HepG2 (cell line): ENCODE data around the gene NR1I2. TPM values are rescaled to one million over a fixed set of nuclear protein-coding genes. Genes with fewer than 3 reads are reported as not detected.

Experiments used
- ATAC-seq: fragments of 200-7000 bp; cut with Tn5 transposase; 3 replicates; pipeline ENCODE4 v1.9.1; 2020; ENCODE audit warnings: mild to moderate bottlenecking, moderate library complexity
- BruUV-seq: library from RNA; stranded (reverse); fragments of 400-500 nt; replicated peaks from 2 replicates; lab custom pipeline; 2021; lab: Mats Ljungman, UMichigan
- CTCF ChIA-PET: fragments of 300-600 bp; formaldehyde crosslinking; extraction: SDS; loops from one replicate; lab custom pipeline; 2021; ENCODE audit warnings: low total read pairs, inconsistent platforms, low intra/inter-chr PET ratio; lab: Yijun Ruan, JAX
- POLR2A ChIA-PET: fragments of 350-600 bp; sonication (Branson Sonifier 250); formaldehyde crosslinking; loops from one replicate; lab custom pipeline; 2020; ENCODE audit warnings: antibody characterized with exemption, inconsistent platforms; lab: Yijun Ruan, JAX
- DNase-seq: peaks from one replicate; pipeline ENCODE4 v3.0.0-alpha.2; 2015; ENCODE audit warnings: low spot score
- FAIRE-seq: peaks from 3 replicates; lab custom pipeline; 2011; peaks lifted over from hg19 to GRCh38; lab: Jason Lieb, UNC
- H2AFZ ChIP-seq: one replicate; pipeline ENCODE4 v1.6.1; 2011; ENCODE audit warnings: low read length, inconsistent platforms
- H3K27ac ChIP-seq: fragments of 300-600 bp; 3 replicates; pipeline ENCODE4 v1.8.0; 2011; ENCODE audit warnings: mixed run types, mild to moderate bottlenecking, mixed read lengths, low read length, inconsistent platforms; ENCODE audit not compliant: insufficient read depth; ENCODE audit errors: extremely low read length
- H3K27me3 ChIP-seq, 2 experiments: fragments of 200-600 bp in 1 of 2; 2 replicates in 1 of 2; 3 replicates in 1 of 2; pipeline versions ENCODE4 v1.6.0 to v1.8.0; 2011; ENCODE audit warnings: low read length in 2 of 2, mild to moderate bottlenecking in 2 of 2, moderate library complexity in 2 of 2, inconsistent platforms in 1 of 2; ENCODE audit not compliant: insufficient read depth in 2 of 2, control insufficient read depth in 1 of 2
- H3K36me3 ChIP-seq, 2 experiments: fragments of 200-600 bp in 1 of 2; replicated peaks in 1 of 2; 2 replicates in 1 of 2; 3 replicates in 1 of 2; pipeline versions ENCODE4 v1.5.1 to v1.8.0; 2011; ENCODE audit warnings: low read length in 2 of 2, inconsistent platforms in 1 of 2; ENCODE audit not compliant: insufficient read depth in 2 of 2, control insufficient read depth in 1 of 2
- H3K4me1 ChIP-seq: 2 replicates; pipeline ENCODE4 v1.5.1; 2012; ENCODE audit warnings: low read length, inconsistent platforms; ENCODE audit not compliant: insufficient read depth
- H3K4me2 ChIP-seq: 2 replicates; pipeline ENCODE4 v1.6.0; 2011; ENCODE audit warnings: low read depth, low read length, inconsistent platforms
- H3K4me3 ChIP-seq, 3 experiments: fragments of 200-600 bp in 1 of 3; sonication (generic), shearing (Covaris generic) in 1 of 3; replicated peaks in 1 of 3; 2 replicates each; pipeline ENCODE4 v1.5.1; 2011 to 2016; ENCODE audit warnings: low read length in 3 of 3, inconsistent platforms in 2 of 3, low read depth in 2 of 3, mild to moderate bottlenecking in 2 of 3, control low read depth in 1 of 3, mixed read lengths in 1 of 3; ENCODE audit not compliant: insufficient read depth in 1 of 3
- H3K79me2 ChIP-seq: one replicate; pipeline ENCODE4 v1.6.1; 2011; ENCODE audit warnings: low read length, inconsistent platforms; ENCODE audit not compliant: insufficient read depth
- H3K9ac ChIP-seq: 2 replicates; pipeline ENCODE4 v1.6.0; 2011; ENCODE audit warnings: mild to moderate bottlenecking, low read depth, low read length, inconsistent platforms; ENCODE audit not compliant: insufficient read depth
- H3K9me3 ChIP-seq: 2 replicates; pipeline ENCODE4 v1.5.1; 2012; ENCODE audit warnings: mild to moderate bottlenecking, low read length
- H4K20me1 ChIP-seq: 2 replicates; pipeline ENCODE4 v1.6.0; 2011; ENCODE audit warnings: inconsistent platforms, mild to moderate bottlenecking, low read length, moderate library complexity; ENCODE audit not compliant: insufficient read depth
- ATF7 ChIP-seq, 2 experiments: fragments of 450-650 bp in 1 of 2; sonication (generic) in 1 of 2; formaldehyde crosslinking in 1 of 2; IDR thresholded peaks; 2 replicates each; pipeline versions ENCODE4 v1.4.0 to v1.6.1; 2016 to 2020; ENCODE audit warnings: antibody characterized with exemption in 1 of 2, mild to moderate bottlenecking in 1 of 2, missing genetic modification reagents in 1 of 2
- ATM ChIP-seq: fragments of 450-650 bp; IDR thresholded peaks from 2 replicates; pipeline ENCODE4 v1.7.1; 2017; ENCODE audit warnings: mild to moderate bottlenecking, borderline replicate concordance
- CHD4 ChIP-seq: fragments of 200-600 bp; sonication (generic); IDR thresholded peaks from 2 replicates; pipeline ENCODE4 v1.7.0; 2017; ENCODE audit warnings: mild to moderate bottlenecking, low read length, borderline replicate concordance
- GABPA ChIP-seq, 2 experiments: IDR thresholded peaks; 2 replicates each; pipeline ENCODE4 v1.6.1; 2011 to 2016; ENCODE audit warnings: low read depth in 2 of 2, low read length in 1 of 2, missing biosample characterization in 1 of 2, missing genetic modification characterization in 1 of 2
- HHEX ChIP-seq: IDR thresholded peaks from 2 replicates; pipeline ENCODE4 v1.6.1; 2016; ENCODE audit warnings: control low read depth
- HNF4G ChIP-seq, 2 experiments: sonication (generic) in 1 of 2; formaldehyde crosslinking in 1 of 2; IDR thresholded peaks; 2 replicates each; pipeline versions ENCODE4 v1.4.0 to v1.6.1; 2011 to 2020; ENCODE audit warnings: borderline replicate concordance in 2 of 2, low read depth in 2 of 2, mild to moderate bottlenecking in 2 of 2, low read length in 1 of 2, missing genetic modification reagents in 1 of 2, moderate library complexity in 1 of 2
- ZNF17 ChIP-seq: sonication (generic); formaldehyde crosslinking; IDR thresholded peaks from 2 replicates; pipeline ENCODE4 v1.5.0; 2020; ENCODE audit warnings: mild to moderate bottlenecking, missing genetic modification reagents
- ZNF205 ChIP-seq: IDR thresholded peaks from 2 replicates; pipeline ENCODE4 v1.6.1; 2018; ENCODE audit warnings: missing biosample characterization, missing genetic modification reagents
- ZNF567 ChIP-seq: sonication (generic); formaldehyde crosslinking; IDR thresholded peaks from 2 replicates; pipeline ENCODE4 v1.8.1; 2023; ENCODE audit warnings: mild to moderate bottlenecking, missing genetic modification reagents, borderline replicate concordance
- ZNF644 ChIP-seq: IDR thresholded peaks from 2 replicates; pipeline ENCODE4 v1.6.1; 2016; ENCODE audit warnings: low read depth
- WGBS: methylation state at CpG from one replicate; pipeline ENCODE4 v1.1.6; 2017; ENCODE audit warnings: low lambda C conversion rate; 5-methylcytosine and 5-hydroxymethylcytosine counted together
- in situ Hi-C: cut with HindIII; loops from 2 replicates; pipeline ENCODE4 v1.10.0; 2017; ENCODE audit warnings: low pct_unique_long_range_greater_than_20kb; ENCODE audit not compliant: extremely low pct_ligation_motif_present
- intact Hi-C: fragments of 100-400 bp; cut with micrococcal nuclease; formaldehyde crosslinking; loops from one replicate; pipeline ENCODE4 v1.10.0; 2022; ENCODE audit not compliant: unreplicated experiment
- polyA plus RNA-seq, 8 experiments: library from polyadenylated mRNA; depleted of rRNA in 3 of 8; stranded (reverse) in 7 of 8; unstranded in 1 of 8; fragments of >200 nt; fragmentation: Illumina TruSeq in 4 of 8; extraction: Trizol in 4 of 8; gene quantifications; 2 replicates each; pipeline versions ENCODE4 v1.2.1 to v1.2.3, GENCODE V29; 2011 to 2016; ENCODE audit warnings: low read depth in 4 of 8, missing spikeins in 1 of 8, mixed read lengths in 1 of 8; ENCODE audit not compliant: insufficient read depth in 1 of 8
- total RNA-seq, 5 experiments: library from RNA; depleted of rRNA; stranded (reverse); fragments of >200 nt; fragmentation: Illumina TruSeq; extraction: Trizol; gene quantifications; 2 replicates each; pipeline ENCODE4 v1.2.3, GENCODE V29; 2016; ENCODE audit warnings: low read depth in 1 of 5
- TF ChIP-seq, protein P1 (sequence below): sonication (generic); formaldehyde crosslinking; conservative IDR thresholded peaks from 2 replicates; pipeline ENCODE4 v1.4.0; 2020; ENCODE audit warnings: missing genetic modification reagents
- TF ChIP-seq, protein P2 (sequence below): sonication (generic); formaldehyde crosslinking; IDR thresholded peaks from 2 replicates; pipeline ENCODE4 v1.8.1; 2023; ENCODE audit warnings: mild to moderate bottlenecking, missing genetic modification reagents
- TF ChIP-seq, protein P3 (sequence below): sonication (generic); formaldehyde crosslinking; IDR thresholded peaks from 2 replicates; pipeline ENCODE4 v1.9.0; 2021; ENCODE audit warnings: missing genetic modification reagents, borderline replicate concordance
- TF ChIP-seq, protein P4 (sequence below): sonication (generic); formaldehyde crosslinking; IDR thresholded peaks from 2 replicates; pipeline ENCODE4 v1.4.0; 2020; ENCODE audit warnings: mild to moderate bottlenecking, missing genetic modification reagents, borderline replicate concordance
- TF ChIP-seq, protein P5 (sequence below): sonication (generic); formaldehyde crosslinking; IDR thresholded peaks from 2 replicates; pipeline ENCODE4 v1.8.0; 2022; ENCODE audit warnings: mild to moderate bottlenecking, missing genetic modification reagents; ENCODE audit not compliant: insufficient replicate concordance
- TF ChIP-seq, protein P6 (sequence below): sonication (generic); formaldehyde crosslinking; IDR thresholded peaks from 2 replicates; pipeline ENCODE4 v1.4.0; 2020; ENCODE audit warnings: low read depth, mild to moderate bottlenecking, missing genetic modification reagents

The NR1I2 gene
- total and polyA plus RNA-seq, 2 of the 13 experiments (the other 11 are each of a cell fraction or from before 2014, with no cell fraction given) = 8.8 to 13.4 TPM

DNA sequence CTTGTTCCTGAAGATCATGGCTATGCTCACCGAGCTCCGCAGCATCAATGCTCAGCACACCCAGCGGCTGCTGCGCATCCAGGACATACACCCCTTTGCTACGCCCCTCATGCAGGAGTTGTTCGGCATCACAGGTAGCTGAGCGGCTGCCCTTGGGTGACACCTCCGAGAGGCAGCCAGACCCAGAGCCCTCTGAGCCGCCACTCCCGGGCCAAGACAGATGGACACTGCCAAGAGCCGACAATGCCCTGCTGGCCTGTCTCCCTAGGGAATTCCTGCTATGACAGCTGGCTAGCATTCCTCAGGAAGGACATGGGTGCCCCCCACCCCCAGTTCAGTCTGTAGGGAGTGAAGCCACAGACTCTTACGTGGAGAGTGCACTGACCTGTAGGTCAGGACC lies 35.2 kb downstream of the NR1I2 start:
- no peak overlapping the region for H3K27ac ChIP-seq
- H3K9ac ChIP-seq = no peak overlapping the region
- no peaks in the 10 kb centered on the region for H3K79me2 ChIP-seq
- H3K4me3 ChIP-seq = no peak overlapping the region
- no peak for FAIRE-seq
- no peaks in the 10 kb centered on the region for H4K20me1 ChIP-seq
- no TSS peak for BruUV-seq
- ChIA-PET CTCF (no interaction called here), POLR2A (interaction anchor here (0.8 to 1.6 kb wide), 2 partner anchors 20 to 22 kb away, joined by 3 to 5 read pairs; no protein-coding TSS in a partner anchor)
- H3K4me1 ChIP-seq = peaks cover 11% of the 10 kb centered on the region
- intact Hi-C loops (no loop called here), in situ Hi-C loops (no loop called here)
- H3K36me3 ChIP-seq = no peaks in the 10 kb centered on the region
- no peak overlapping the region for H2AFZ ChIP-seq
- H3K4me2 ChIP-seq = no peak overlapping the region
- no peaks in the 10 kb centered on the region; a peak in 1 of 5 replicates for H3K27me3 ChIP-seq
- no peak for DNase-seq
- 86% methylated on average over 1 of the region's 12 CpGs for WGBS
- no peaks in the 10 kb centered on the region for H3K9me3 ChIP-seq
- no peak for ATAC-seq
- TF ChIP-seq, protein P1, sequence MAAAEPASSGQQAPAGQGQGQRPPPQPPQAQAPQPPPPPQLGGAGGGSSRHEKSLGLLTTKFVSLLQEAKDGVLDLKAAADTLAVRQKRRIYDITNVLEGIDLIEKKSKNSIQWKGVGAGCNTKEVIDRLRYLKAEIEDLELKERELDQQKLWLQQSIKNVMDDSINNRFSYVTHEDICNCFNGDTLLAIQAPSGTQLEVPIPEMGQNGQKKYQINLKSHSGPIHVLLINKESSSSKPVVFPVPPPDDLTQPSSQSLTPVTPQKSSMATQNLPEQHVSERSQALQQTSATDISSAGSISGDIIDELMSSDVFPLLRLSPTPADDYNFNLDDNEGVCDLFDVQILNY (CRISPR knock-in tag) = no peak
- TF ChIP-seq ZNF644 (CRISPR knock-in tag) = no peak
- TF ChIP-seq ZNF567 = no peak
- TF ChIP-seq CHD4 = no peak
- TF ChIP-seq ZNF205 (CRISPR knock-in tag) = no peak
- TF ChIP-seq GABPA (IDR thresholded peaks at IDR 0.05; ENCODE audit: low read depth, low read length) = no peak
- no peak for TF ChIP-seq GABPA (CRISPR knock-in tag; IDR thresholded peaks at IDR 0.05; ENCODE audit: low read depth)
- TF ChIP-seq, protein P2, sequence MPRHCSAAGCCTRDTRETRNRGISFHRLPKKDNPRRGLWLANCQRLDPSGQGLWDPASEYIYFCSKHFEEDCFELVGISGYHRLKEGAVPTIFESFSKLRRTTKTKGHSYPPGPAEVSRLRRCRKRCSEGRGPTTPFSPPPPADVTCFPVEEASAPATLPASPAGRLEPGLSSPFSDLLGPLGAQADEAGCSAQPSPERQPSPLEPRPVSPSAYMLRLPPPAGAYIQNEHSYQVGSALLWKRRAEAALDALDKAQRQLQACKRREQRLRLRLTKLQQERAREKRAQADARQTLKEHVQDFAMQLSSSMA (CRISPR knock-in tag) = no peak
- TF ChIP-seq, protein P3, sequence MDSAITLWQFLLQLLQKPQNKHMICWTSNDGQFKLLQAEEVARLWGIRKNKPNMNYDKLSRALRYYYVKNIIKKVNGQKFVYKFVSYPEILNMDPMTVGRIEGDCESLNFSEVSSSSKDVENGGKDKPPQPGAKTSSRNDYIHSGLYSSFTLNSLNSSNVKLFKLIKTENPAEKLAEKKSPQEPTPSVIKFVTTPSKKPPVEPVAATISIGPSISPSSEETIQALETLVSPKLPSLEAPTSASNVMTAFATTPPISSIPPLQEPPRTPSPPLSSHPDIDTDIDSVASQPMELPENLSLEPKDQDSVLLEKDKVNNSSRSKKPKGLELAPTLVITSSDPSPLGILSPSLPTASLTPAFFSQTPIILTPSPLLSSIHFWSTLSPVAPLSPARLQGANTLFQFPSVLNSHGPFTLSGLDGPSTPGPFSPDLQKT (CRISPR knock-in tag) = no peak
- no peak for TF ChIP-seq HHEX (CRISPR knock-in tag)
- TF ChIP-seq HNF4G (IDR thresholded peaks at IDR 0.05; ENCODE audit: borderline replicate concordance, low read depth, low read length) = no peak
- TF ChIP-seq HNF4G (CRISPR knock-in tag; IDR thresholded peaks at IDR 0.05; ENCODE audit: borderline replicate concordance, low read depth) = no peak
- no peak for TF ChIP-seq ZNF17 (CRISPR knock-in tag)
- no peak for TF ChIP-seq ATF7 (IDR thresholded peaks at IDR 0.05)
- TF ChIP-seq ATF7 (CRISPR knock-in tag; IDR thresholded peaks at IDR 0.05) = no peak
- TF ChIP-seq, protein P4, sequence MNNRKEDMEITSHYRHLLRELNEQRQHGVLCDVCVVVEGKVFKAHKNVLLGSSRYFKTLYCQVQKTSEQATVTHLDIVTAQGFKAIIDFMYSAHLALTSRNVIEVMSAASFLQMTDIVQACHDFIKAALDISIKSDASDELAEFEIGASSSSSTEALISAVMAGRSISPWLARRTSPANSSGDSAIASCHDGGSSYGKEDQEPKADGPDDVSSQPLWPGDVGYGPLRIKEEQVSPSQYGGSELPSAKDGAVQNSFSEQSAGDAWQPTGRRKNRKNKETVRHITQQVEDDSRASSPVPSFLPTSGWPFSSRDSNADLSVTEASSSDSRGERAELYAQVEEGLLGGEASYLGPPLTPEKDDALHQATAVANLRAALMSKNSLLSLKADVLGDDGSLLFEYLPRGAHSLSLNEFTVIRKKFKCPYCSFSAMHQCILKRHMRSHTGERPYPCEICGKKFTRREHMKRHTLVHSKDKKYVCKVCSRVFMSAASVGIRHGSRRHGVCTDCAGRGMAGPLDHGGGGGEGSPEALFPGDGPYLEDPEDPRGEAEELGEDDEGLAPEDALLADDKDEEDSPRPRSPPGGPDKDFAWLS (CRISPR knock-in tag) = no peak
- TF ChIP-seq, protein P5, sequence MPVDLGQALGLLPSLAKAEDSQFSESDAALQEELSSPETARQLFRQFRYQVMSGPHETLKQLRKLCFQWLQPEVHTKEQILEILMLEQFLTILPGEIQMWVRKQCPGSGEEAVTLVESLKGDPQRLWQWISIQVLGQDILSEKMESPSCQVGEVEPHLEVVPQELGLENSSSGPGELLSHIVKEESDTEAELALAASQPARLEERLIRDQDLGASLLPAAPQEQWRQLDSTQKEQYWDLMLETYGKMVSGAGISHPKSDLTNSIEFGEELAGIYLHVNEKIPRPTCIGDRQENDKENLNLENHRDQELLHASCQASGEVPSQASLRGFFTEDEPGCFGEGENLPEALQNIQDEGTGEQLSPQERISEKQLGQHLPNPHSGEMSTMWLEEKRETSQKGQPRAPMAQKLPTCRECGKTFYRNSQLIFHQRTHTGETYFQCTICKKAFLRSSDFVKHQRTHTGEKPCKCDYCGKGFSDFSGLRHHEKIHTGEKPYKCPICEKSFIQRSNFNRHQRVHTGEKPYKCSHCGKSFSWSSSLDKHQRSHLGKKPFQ (CRISPR knock-in tag) = no peak
- TF ChIP-seq ATM = no peak
- TF ChIP-seq, protein P6, sequence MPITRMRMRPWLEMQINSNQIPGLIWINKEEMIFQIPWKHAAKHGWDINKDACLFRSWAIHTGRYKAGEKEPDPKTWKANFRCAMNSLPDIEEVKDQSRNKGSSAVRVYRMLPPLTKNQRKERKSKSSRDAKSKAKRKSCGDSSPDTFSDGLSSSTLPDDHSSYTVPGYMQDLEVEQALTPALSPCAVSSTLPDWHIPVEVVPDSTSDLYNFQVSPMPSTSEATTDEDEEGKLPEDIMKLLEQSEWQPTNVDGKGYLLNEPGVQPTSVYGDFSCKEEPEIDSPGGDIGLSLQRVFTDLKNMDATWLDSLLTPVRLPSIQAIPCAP (CRISPR knock-in tag) = no peak
